C1 segment of cervical spinal cord (tissue), 14 donors: ENCODE measurements around the gene CCDC188.

Experiments
- DNase-seq, 14 donors: peaks; one replicate each; lab custom pipeline; 2025; lab: John Stamatoyannopoulos, UW

CCDC188 gene

GRCh38 chr22:20150381-20151275 is at the start of gene CCDC188:
Gene CCDC188 (minus strand): TSS chr22:20151055. CDS start chr22:20150986, 69 bp downstream.
- no peak for DNase-seq

GRCh38 chr22:20199906-20200305 is 49.1 kb upstream of the CCDC188 start:
- no peak for DNase-seq

- no peak for DNase-seq
Observed at GRCh38 chr22:20199413-20199842, 48.6 kb upstream of the CCDC188 start.

GRCh38 chr22:20198557-20199319 is 47.9 kb upstream of the CCDC188 start:
- no peak for DNase-seq

GRCh38 chr22:20197407-20198030 is 46.7 kb upstream of the CCDC188 start:
- no peak for DNase-seq

GRCh38 chr22:20196094-20196842 is 45.4 kb upstream of the CCDC188 start:
- no peak for DNase-seq

GRCh38 chr22:20194681-20195593 is 44.1 kb upstream of the CCDC188 start:
- DNase-seq = no peak

- DNase-seq = no peak
Observed at GRCh38 chr22:20193761-20194494, 43.1 kb upstream of the CCDC188 start.

GRCh38 chr22:20192972-20193760 is 42.3 kb upstream of the CCDC188 start:
- DNase-seq = no peak

- DNase-seq = no peak
Observed at GRCh38 chr22:20192293-20192971, 41.6 kb upstream of the CCDC188 start.

GRCh38 chr22:20191803-20192202 is 40.9 kb upstream of the CCDC188 start:
- DNase-seq = no peak

GRCh38 chr22:20191000-20191515 is 40.2 kb upstream of the CCDC188 start:
- DNase-seq = peak in 1 of 14 donors; percentile 65

GRCh38 chr22:20188567-20188877 is 37.7 kb upstream of the CCDC188 start:
- DNase-seq = no peak

- no peak for DNase-seq
Observed at GRCh38 chr22:20187777-20188566, 37.1 kb upstream of the CCDC188 start.

- DNase-seq = no peak
Observed at GRCh38 chr22:20186871-20187546, 36.2 kb upstream of the CCDC188 start.

GRCh38 chr22:20186183-20186870 is 35.5 kb upstream of the CCDC188 start:
- DNase-seq = no peak
